OCI-LY7 (cell line): ENCODE results near the gene UBAP1. TPM values are rescaled to one million over a fixed set of nuclear protein-coding genes. Genes with fewer than 3 reads are reported as not detected.

Source experiments
- BruUV-seq: library from RNA; stranded (reverse); fragments of 400-500 nt; replicated peaks from 2 replicates; lab custom pipeline; 2021; lab: Mats Ljungman, UMichigan
- CTCF ChIA-PET: fragments of 300-600 bp; sonication (Branson Sonifier 250); formaldehyde crosslinking; loops from one replicate; lab custom pipeline; 2022; ENCODE audit warnings: antibody characterized with exemption; ENCODE audit not compliant: unreplicated experiment; lab: Charles Lee
- POLR2A ChIA-PET: fragments of 300-600 bp; sonication (Branson Sonifier 250); formaldehyde crosslinking; loops from one replicate; lab custom pipeline; 2022; ENCODE audit warnings: antibody characterized with exemption; lab: Charles Lee
- DNase-seq: peaks from one replicate; pipeline ENCODE4 v3.0.0-alpha.2; 2015; ENCODE audit warnings: low spot score
- H2AFZ ChIP-seq: fragments of 200-600 bp; sonication (generic), shearing (Covaris generic); 2 replicates; pipeline ENCODE4 v1.6.1; 2014; ENCODE audit warnings: mild to moderate bottlenecking, antibody characterized with exemption, low read length, moderate library complexity
- H3K27ac ChIP-seq: fragments of 200-600 bp; sonication (generic); 2 replicates; pipeline ENCODE4 v1.5.1; 2014; ENCODE audit warnings: mixed run types, low read depth, mild to moderate bottlenecking, moderate library complexity, low read length, inconsistent platforms; ENCODE audit not compliant: poor library complexity, severe bottlenecking
- H3K36me3 ChIP-seq: fragments of 200-600 bp; sonication (generic); 2 replicates; pipeline ENCODE4 v1.6.1; 2014; ENCODE audit warnings: mild to moderate bottlenecking, antibody characterized with exemption, low read length, moderate library complexity, mixed read lengths; ENCODE audit not compliant: insufficient read depth
- H3K4me1 ChIP-seq: fragments of 200-600 bp; sonication (generic); 2 replicates; pipeline ENCODE4 v1.5.1; 2014; ENCODE audit warnings: mild to moderate bottlenecking, low read length; ENCODE audit not compliant: insufficient read depth, poor library complexity, severe bottlenecking
- H3K4me2 ChIP-seq: fragments of 200-600 bp; sonication (generic); 2 replicates; pipeline ENCODE4 v1.6.1; 2014; ENCODE audit warnings: mild to moderate bottlenecking, low read length
- H3K4me3 ChIP-seq: fragments of 200-600 bp; sonication (generic); 2 replicates; pipeline ENCODE4 v1.5.1; 2014; ENCODE audit warnings: mild to moderate bottlenecking, low read depth, low read length; ENCODE audit not compliant: poor library complexity, severe bottlenecking
- H3K79me2 ChIP-seq: fragments of 200-600 bp; sonication (generic); 2 replicates; pipeline ENCODE4 v1.6.1; 2016; ENCODE audit warnings: low read depth, mild to moderate bottlenecking, low read length, moderate library complexity, mixed read lengths; ENCODE audit not compliant: insufficient read depth
- H3K9me2 ChIP-seq: fragments of 200-600 bp; sonication (generic); 2 replicates; pipeline ENCODE4 v1.6.1; 2016; ENCODE audit warnings: mild to moderate bottlenecking, low read length, mixed read lengths; ENCODE audit not compliant: insufficient read depth
- H3K9me3 ChIP-seq: fragments of 200-600 bp; sonication (generic); 2 replicates; pipeline ENCODE4 v1.6.1; 2014; ENCODE audit warnings: mild to moderate bottlenecking, mixed run types, low read length, mixed read lengths
- H4K20me1 ChIP-seq: fragments of 200-600 bp; sonication (generic); 2 replicates; pipeline ENCODE4 v1.6.1; 2014; ENCODE audit warnings: mild to moderate bottlenecking, antibody characterized with exemption, low read length, moderate library complexity, mixed read lengths; ENCODE audit not compliant: insufficient read depth
- EZH2phosphoT487 ChIP-seq: fragments of 200-600 bp; sonication (generic); IDR thresholded peaks from 2 replicates; pipeline ENCODE4 v1.6.1; 2018; ENCODE audit warnings: low read depth, borderline replicate concordance, mild to moderate bottlenecking, mixed run types, antibody characterized with exemption, low read length, moderate library complexity, mixed read lengths
- intact Hi-C: fragments of 100-400 bp; cut with micrococcal nuclease; formaldehyde crosslinking; loops from one replicate; pipeline ENCODE4 v1.10.0; 2022; ENCODE audit not compliant: unreplicated experiment
- total RNA-seq, 2 experiments: library from RNA; depleted of rRNA in 1 of 2; stranded (reverse); fragments of >200 nt in 1 of 2; shearing (Covaris generic) in 1 of 2; gene quantifications; 2 replicates each; pipeline ENCODE4 v1.2.3, GENCODE V29; 2014 to 2022
- TF ChIP-seq, protein P1 (sequence below): fragments of 200-600 bp; sonication (generic); conservative IDR thresholded peaks from 2 replicates; pipeline ENCODE4 v1.5.1; 2014; ENCODE audit warnings: mild to moderate bottlenecking, antibody characterized with exemption, low read length, moderate library complexity, mixed read lengths

The UBAP1 gene
- total RNA-seq, 2 experiments from 2014 or later, result 12.4 to 22.4 TPM

DNA sequence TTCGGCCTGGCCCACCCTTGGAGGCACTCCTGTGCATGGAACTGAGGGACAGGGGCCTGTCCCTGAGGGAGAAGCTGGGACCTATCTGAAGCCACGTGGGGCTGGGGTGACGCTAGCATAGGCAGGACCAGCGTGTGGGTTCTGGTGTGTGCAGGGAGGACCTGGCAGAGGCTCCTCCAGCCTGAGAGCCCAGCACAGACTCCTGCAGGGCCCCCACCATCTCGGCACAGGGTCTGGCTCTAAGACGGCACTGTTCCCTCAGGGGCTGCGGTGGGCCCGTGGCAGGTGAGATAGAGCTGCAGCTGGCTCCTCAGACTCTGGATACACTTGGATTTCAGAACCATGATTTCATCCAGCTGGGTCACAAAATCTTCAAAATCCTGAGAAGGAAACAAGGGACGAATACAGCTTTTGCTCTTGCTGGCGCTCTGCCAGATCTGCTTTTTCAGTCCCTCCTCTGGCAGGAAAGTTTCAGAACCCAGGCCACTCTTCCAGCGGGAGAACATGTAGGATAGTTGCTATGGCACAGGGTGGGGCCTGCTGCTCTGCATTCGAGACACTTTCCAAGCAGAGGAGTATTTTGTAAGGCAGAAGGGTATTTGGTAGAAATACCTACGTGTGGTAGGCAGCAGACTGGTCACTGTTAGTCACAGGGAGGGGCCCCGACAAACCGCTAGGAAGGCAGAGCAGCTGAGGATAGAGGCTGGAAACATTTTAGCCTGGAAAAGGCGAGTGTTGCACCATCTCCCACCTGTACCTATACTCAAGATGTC is 75.5 kb downstream of the UBAP1 start:
- Histone ChIP-seq H3K4me1 (no peaks in the 10 kb centered on the region), H3K36me3 (peaks cover 100% of the 10 kb centered on the region), H4K20me1 (no peaks in the 10 kb centered on the region), H3K4me3 (no peak overlapping the region), H3K79me2 (no peaks in the 10 kb centered on the region), H2AFZ (no peak overlapping the region), H3K9me3 (no peaks in the 10 kb centered on the region), H3K27ac (no peak overlapping the region), H3K9me2 (no peaks in the 10 kb centered on the region), H3K4me2 (no peak overlapping the region)
- intact Hi-C loops, result loop anchor here (5.0 kb wide), 2 partner anchors 242 to 287 kb away; no protein-coding TSS in a partner anchor
- TF ChIP-seq, protein P1, sequence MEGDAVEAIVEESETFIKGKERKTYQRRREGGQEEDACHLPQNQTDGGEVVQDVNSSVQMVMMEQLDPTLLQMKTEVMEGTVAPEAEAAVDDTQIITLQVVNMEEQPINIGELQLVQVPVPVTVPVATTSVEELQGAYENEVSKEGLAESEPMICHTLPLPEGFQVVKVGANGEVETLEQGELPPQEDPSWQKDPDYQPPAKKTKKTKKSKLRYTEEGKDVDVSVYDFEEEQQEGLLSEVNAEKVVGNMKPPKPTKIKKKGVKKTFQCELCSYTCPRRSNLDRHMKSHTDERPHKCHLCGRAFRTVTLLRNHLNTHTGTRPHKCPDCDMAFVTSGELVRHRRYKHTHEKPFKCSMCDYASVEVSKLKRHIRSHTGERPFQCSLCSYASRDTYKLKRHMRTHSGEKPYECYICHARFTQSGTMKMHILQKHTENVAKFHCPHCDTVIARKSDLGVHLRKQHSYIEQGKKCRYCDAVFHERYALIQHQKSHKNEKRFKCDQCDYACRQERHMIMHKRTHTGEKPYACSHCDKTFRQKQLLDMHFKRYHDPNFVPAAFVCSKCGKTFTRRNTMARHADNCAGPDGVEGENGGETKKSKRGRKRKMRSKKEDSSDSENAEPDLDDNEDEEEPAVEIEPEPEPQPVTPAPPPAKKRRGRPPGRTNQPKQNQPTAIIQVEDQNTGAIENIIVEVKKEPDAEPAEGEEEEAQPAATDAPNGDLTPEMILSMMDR, result no peak
- no peak for TF ChIP-seq EZH2phosphoT487
- CTCF ChIA-PET, result no interaction called here
- BruUV-seq, result no TSS peak
- no peak for DNase-seq
- POLR2A ChIA-PET, result interaction anchor here (1.0 to 1.3 kb wide), 2 partner anchors 10 to 28 kb away, joined by 3 read pairs; no protein-coding TSS in a partner anchor

DNA sequence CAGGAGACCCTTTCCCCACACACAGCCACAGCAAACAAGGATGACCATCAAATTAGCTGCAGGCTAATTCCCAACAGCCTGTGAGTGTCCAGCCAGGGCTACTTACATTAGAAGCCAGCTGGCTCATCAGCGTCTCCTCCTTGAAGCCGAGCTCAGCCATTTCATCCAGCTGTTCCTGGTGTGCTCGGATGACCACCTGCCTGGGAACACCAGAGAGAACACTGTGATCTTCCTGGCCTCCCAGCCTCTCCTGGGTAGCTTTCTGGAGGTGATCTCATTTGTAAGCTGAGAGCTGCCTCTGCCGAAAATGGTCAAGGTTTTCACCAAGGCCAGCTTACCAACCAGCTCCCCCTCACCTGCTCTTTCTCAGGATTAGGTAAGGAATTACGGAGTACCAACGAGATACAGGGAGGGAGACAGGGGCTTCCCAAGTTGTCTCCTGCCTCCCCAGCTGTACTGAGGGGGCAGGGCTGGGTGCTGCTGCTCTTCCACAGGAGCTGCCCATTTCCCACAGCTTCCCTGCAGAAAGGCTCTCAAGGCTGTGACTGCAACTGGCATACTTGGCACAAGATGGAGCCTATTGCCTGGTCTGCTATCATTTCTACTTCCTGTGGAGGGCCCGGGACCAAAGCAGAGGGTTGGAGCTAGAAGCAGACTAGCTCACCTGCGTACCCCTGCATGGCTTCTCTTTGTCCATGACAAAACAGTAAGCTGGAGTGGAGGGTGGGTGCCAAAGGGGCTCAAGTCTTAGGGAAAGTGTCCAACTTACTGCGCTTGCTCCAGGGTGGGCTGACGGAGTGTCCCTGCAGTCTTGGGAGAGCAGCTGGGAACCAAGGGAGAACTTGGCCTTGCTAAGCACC is 76.4 kb downstream of the UBAP1 start:
- H3K79me2 ChIP-seq, result no peaks in the 10 kb centered on the region
- H3K4me2 ChIP-seq, result no peak overlapping the region
- no peak overlapping the region for H2AFZ ChIP-seq
- peaks cover 96% of the 10 kb centered on the region for H3K36me3 ChIP-seq
- no peak overlapping the region for H3K4me3 ChIP-seq
- H3K9me3 ChIP-seq, result no peaks in the 10 kb centered on the region
- TF ChIP-seq, protein P1, result no peak
- no peak for TF ChIP-seq EZH2phosphoT487
- no peak for DNase-seq
- no peaks in the 10 kb centered on the region for H3K9me2 ChIP-seq
- H4K20me1 ChIP-seq, result no peaks in the 10 kb centered on the region
- CTCF ChIA-PET, result no interaction called here
- no peak overlapping the region for H3K27ac ChIP-seq
- intact Hi-C loops, result loop anchor here (5.0 kb wide), 2 partner anchors 243 to 288 kb away; no protein-coding TSS in a partner anchor
- POLR2A ChIA-PET, result interaction anchor here (1.0 kb wide), 1 partner anchor 27 kb away, joined by 3 read pairs; no protein-coding TSS in a partner anchor
- BruUV-seq, result no TSS peak
- no peaks in the 10 kb centered on the region for H3K4me1 ChIP-seq
